ENCODE measurements around the gene ARVCF. TPM values are rescaled to one million over a fixed set of nuclear protein-coding genes. Genes with fewer than 3 reads are reported as not detected.

The ARVCF gene
- total and polyA plus RNA-seq, 2 of the 8 experiments (the other 6 are each of a cell fraction or from before 2014, with no cell fraction given), result 31.0 to 43.2 TPM

GRCh38 chr22:20057596-20058268 lies 41.1 kb upstream of the ARVCF start:
- Histone ChIP-seq H2BK120ac (replicated peaks; ENCODE audit: low read depth, low read length) (no peak overlapping the region), H3K14ac (ENCODE audit: insufficient read length) (no peak overlapping the region), H3K4me3 (ENCODE audit: extremely low read depth in 1 of 4, insufficient read depth in 2 of 4, low read depth in 3 of 4, low read length in 4 of 4) (no peak overlapping the region), H3K4me2 (ENCODE audit: insufficient read depth in 1 of 2, low read depth in 2 of 2, low read length in 2 of 2) (no peak overlapping the region), H3K79me2 (ENCODE audit: control insufficient read depth in 1 of 2, insufficient read depth in 2 of 2, low read length in 2 of 2) (no peaks in the 10 kb centered on the region), H3K23ac (ENCODE audit: insufficient read length) (no peak overlapping the region), H3K56ac (replicated peaks; ENCODE audit: insufficient read length, low read depth, low read length) (no peak overlapping the region), H3K9ac (replicated peaks in 1 of 4; ENCODE audit: extremely low read depth in 1 of 4, low read depth in 3 of 4, low read length in 3 of 4) (no peak overlapping the region), H3K36me3 (ENCODE audit: control insufficient read depth in 2 of 4, insufficient read depth in 4 of 4, low read length in 3 of 4) (no peaks in the 10 kb centered on the region), H2BK12ac (ENCODE audit: low read depth, low read length) (no peak overlapping the region), H3K4ac (replicated peaks; ENCODE audit: insufficient read length, low read depth, low read length) (no peak overlapping the region), H3K18ac (ENCODE audit: extremely low read depth, low read length) (no peak overlapping the region), H4K8ac (ENCODE audit: extremely low read depth, insufficient read depth, low read length) (no peak overlapping the region), H2BK15ac (ENCODE audit: low read length) (no peak overlapping the region), H3K9me3 (ENCODE audit: insufficient read depth in 2 of 2, low read depth in 1 of 2, low read length in 1 of 2) (no peaks in the 10 kb centered on the region), H2AK5ac (ENCODE audit: low read depth, low read length) (no peak overlapping the region), H2BK20ac (ENCODE audit: low read length) (no peak overlapping the region), H2AFZ (ENCODE audit: low read length) (no peak overlapping the region), H3K4me1 (replicated peaks in 1 of 4; ENCODE audit: control insufficient read depth in 3 of 4, insufficient read depth in 4 of 4, low read length in 3 of 4) (no peaks in the 10 kb centered on the region), H4K5ac (ENCODE audit: insufficient read length, low read depth, low read length) (no peak overlapping the region), H3K79me1 (ENCODE audit: low read depth, low read length) (no peaks in the 10 kb centered on the region), H3K27me3 (replicated peaks in 1 of 4; ENCODE audit: control insufficient read depth in 3 of 4, extremely low read depth in 1 of 4, insufficient read depth in 3 of 4, low read length in 3 of 4) (no peaks in the 10 kb centered on the region), H3K23me2 (ENCODE audit: low read depth, low read length) (0 out of 2 replicates have a peak, but pooled peaks cover 2% of the 10 kb centered on the region), H2BK5ac (ENCODE audit: low read depth, low read length) (no peak overlapping the region), H3K27ac (ENCODE audit: low read depth, low read length) (no peak overlapping the region), H4K91ac (replicated peaks; ENCODE audit: insufficient read length, low read length) (no peak overlapping the region), H4K20me1 (replicated peaks in 1 of 2; ENCODE audit: control insufficient read depth in 1 of 2, insufficient read depth in 2 of 2, low read length in 2 of 2) (peaks cover 0 to 3% of the 10 kb centered on the region in 2 experiments)
- POLR2A ChIA-PET (ENCODE audit: partially characterized antibody), result interaction anchor here (1.7 kb wide), 1 partner anchor 36 kb away, joined by 4 read pairs; no protein-coding TSS in a partner anchor
- WGBS, 2 experiments (ENCODE audit: extremely low coverage in 1 of 2, insufficient coverage in 1 of 2, insufficient read length in 1 of 2, insufficient replicate concordance in 2 of 2, low coverage in 1 of 2, low lambda C conversion rate in 2 of 2, missing lambda C conversion rate in 1 of 2), result 95% methylated on average over 12 of the region's 13 CpGs; no CpG with 5 or more reads in 1 of the 2 experiments
- CTCF ChIA-PET (ENCODE audit: partially characterized antibody), result interaction anchor here (0.6 to 1.3 kb wide), 4 partner anchors 10 to 591 kb away, joined by 3 to 4 read pairs (median 4); no protein-coding TSS in a partner anchor
- FAIRE-seq (no peak), DNase-seq (ENCODE audit: low read depth in 1 of 2, low spot score in 2 of 2) (no peak)
- no peak for TF ChIP-seq CHD1 (IDR thresholded peaks at IDR 0.05; ENCODE audit: low read depth, low read length)
